Kidney epithelial cell (primary cell): Measurements from ENCODE around the gene ENC1. TPM values are rescaled to one million over a fixed set of nuclear protein-coding genes. Genes with fewer than 3 reads are reported as not detected.

Experiments used
- DNase-seq: peaks from one replicate; pipeline ENCODE4 v3.0.0-alpha.2; 2010; ENCODE audit warnings: low read depth
- H3K27me3 ChIP-seq: 2 replicates; pipeline ENCODE4 v1.6.0; 2011; ENCODE audit warnings: low read length; ENCODE audit not compliant: control insufficient read depth, insufficient read depth
- H3K36me3 ChIP-seq: 2 replicates; pipeline ENCODE4 v1.5.1; 2011; ENCODE audit warnings: low read length; ENCODE audit not compliant: control insufficient read depth, insufficient read depth
- H3K4me3 ChIP-seq: 2 replicates; pipeline ENCODE4 v1.5.1; 2011; ENCODE audit warnings: low read depth, mild to moderate bottlenecking, control low read depth, low read length
- total RNA-seq: library from RNA; depleted of rRNA; stranded (reverse); fragments of >200 nt; gene quantifications from 2 replicates; pipeline ENCODE4 v1.2.3, GENCODE V29; 2015
- TF ChIP-seq, protein P1 (sequence below): IDR thresholded peaks from 2 replicates; pipeline ENCODE4 v1.5.1; 2011; ENCODE audit warnings: mild to moderate bottlenecking, moderate library complexity, low read length, control low read depth, inconsistent platforms; ENCODE audit not compliant: insufficient read depth, poor library complexity, severe bottlenecking

Gene ENC1
- total RNA-seq, 1 donor from 2014 or later: 72.5 TPM

DNA sequence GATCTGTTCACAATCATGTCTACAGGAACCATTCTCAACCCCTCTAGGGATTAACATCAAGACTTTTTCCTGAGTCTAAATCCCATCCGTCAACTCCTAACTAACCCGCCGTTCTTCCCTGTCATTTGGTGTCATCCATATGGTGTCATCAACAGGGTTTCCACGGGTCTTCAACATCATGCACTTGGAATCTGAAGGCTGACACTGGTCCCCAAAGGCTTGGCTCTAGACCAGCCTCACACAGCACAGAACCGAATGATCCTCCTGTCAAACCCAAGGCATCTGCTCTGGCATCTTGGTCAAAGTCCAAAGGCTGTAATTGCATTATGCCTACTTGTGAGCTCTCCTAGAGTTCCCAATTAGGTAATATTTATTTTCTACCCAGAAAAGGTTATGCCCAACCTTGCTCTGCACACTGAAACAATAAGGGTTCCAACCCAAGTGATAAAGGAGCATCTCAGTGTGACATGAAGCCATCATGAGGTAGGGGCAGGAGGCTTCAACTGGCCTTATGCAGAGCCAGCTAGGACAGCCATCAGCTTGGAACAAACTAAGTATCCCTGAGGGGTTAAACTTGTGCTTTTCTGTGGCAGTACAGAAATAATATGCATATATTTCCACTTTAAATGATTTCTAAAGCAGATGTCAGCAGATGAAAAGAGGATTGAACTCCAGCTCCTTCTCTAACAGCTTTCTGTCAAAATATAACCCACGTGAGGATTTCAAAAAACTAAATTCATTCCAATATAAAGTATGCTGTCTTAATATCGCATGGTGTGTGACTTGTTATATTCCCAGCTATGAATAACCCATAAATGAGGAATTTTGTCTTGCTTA, 13.9 kb downstream of the ENC1 start:
- TF ChIP-seq, protein P1, sequence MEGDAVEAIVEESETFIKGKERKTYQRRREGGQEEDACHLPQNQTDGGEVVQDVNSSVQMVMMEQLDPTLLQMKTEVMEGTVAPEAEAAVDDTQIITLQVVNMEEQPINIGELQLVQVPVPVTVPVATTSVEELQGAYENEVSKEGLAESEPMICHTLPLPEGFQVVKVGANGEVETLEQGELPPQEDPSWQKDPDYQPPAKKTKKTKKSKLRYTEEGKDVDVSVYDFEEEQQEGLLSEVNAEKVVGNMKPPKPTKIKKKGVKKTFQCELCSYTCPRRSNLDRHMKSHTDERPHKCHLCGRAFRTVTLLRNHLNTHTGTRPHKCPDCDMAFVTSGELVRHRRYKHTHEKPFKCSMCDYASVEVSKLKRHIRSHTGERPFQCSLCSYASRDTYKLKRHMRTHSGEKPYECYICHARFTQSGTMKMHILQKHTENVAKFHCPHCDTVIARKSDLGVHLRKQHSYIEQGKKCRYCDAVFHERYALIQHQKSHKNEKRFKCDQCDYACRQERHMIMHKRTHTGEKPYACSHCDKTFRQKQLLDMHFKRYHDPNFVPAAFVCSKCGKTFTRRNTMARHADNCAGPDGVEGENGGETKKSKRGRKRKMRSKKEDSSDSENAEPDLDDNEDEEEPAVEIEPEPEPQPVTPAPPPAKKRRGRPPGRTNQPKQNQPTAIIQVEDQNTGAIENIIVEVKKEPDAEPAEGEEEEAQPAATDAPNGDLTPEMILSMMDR: no peak
- no peak overlapping the region for H3K4me3 ChIP-seq
- no peaks in the 10 kb centered on the region for H3K27me3 ChIP-seq
- H3K36me3 ChIP-seq: no peaks in the 10 kb centered on the region
- DNase-seq: no peak

DNA sequence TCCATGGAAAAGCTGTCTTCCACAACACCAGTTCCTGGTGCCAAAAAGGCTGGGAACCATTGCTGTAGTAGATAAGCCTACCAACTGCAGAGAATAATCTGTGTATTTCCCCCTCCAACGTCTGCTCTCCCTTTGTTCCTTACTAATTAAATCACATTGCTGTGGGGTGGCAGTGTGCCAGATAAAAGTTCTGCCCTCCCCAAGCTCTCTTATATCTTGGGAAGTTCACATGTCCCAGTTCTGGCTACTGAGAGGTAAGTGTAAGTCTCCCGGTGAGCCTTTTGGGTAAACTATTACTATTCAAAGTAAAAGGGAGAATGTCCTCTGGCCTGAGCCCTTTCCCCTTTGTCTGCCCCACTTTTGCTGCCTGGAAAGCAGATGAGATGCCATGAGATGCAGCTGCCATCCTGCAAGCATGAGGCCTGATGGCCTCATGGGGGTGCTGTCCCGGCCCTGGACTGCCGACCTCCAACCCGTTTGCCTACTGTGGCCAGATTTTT, 14.7 kb downstream of the ENC1 start:
- H3K4me3 ChIP-seq: no peak overlapping the region
- H3K36me3 ChIP-seq: no peaks in the 10 kb centered on the region
- no peak for DNase-seq
- TF ChIP-seq, protein P1: no peak
- no peaks in the 10 kb centered on the region for H3K27me3 ChIP-seq

DNA sequence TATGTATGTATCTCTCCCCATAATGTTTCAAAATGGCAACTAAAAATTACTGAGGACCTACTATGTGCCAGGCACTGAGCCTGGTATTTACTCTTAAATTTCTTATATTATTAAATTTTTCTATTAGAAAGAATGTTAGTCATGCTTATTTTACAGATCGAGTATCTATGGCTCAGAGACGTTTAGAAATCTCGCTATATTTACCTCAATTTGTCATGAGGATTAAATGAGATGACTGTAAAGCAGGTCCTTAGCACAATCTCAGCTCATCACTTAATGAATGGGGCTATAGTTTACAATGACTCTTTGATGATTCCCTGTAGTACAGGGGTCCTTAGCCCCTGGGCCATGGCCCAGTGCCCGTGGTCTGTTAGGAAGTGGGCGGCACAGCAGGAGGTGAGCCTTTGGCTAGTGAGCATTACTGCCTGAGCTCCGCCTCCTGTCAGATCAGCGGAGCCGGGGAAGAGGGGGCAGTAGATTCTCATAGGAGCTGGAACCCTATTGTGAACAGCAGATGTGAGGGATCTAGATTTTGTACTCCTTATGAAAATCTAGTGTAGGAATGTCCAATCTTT, 15.5 kb downstream of the ENC1 start:
- H3K36me3 ChIP-seq: no peaks in the 10 kb centered on the region
- no peaks in the 10 kb centered on the region for H3K27me3 ChIP-seq
- no peak overlapping the region for H3K4me3 ChIP-seq
- no peak for DNase-seq
- TF ChIP-seq, protein P1: no peak

DNA sequence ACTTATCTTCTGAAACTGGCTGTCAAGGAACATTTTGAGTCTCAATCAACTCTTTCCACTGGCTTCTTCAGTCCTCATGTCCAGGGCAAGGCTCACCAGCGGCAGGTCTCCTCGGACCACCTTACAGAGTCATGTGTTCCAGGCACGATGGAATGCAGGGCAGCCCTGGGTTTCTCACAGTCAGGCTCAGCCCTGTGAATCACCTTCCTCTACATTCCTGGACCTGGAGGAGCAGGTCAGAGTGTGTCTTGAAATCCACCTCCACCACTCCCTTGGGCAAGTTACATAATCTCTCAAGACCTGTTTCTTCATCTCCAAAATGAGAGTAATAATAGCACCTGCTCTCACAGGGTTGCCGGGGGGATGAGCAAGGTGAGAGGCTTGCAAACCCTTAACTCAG, 16.0 kb downstream of the ENC1 start:
- Histone ChIP-seq H3K36me3 (no peaks in the 10 kb centered on the region), H3K27me3 (no peaks in the 10 kb centered on the region), H3K4me3 (no peak overlapping the region)
- TF ChIP-seq, protein P1: no peak
- no peak for DNase-seq

DNA sequence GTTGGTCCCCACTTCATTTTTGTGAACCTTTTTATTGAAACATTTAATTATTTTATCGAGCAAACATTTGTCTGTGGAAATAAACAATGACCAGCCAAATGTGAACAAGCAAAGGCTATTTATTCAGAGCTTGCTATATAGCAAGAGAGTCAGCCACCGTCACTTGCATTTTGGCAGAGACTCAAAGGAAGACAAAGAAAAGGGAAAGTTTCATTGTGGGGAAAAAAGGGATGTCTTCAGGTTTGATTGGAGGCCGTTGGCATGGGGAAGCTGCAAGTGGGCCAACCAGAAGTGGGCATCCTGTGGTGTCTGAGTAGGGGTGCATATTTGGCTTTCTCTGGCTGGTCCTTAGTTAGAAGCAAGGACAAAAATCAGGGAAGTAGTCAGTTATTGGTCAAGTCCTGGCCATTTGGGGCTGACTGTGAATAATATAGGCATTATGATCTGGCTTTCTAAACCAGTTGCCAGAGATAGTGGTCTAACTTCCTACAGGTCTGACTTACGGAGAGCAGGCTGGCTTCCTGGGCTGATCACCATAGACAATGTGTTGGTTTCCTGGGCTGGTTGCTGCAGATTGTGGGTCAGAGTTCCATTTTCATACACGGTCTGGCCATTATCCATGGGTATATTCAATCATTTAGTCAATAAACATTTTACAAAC, 16.6 kb downstream of the ENC1 start:
- no peak for DNase-seq
- TF ChIP-seq, protein P1: no peak
- no peaks in the 10 kb centered on the region for H3K27me3 ChIP-seq
- H3K36me3 ChIP-seq: no peaks in the 10 kb centered on the region
- no peak overlapping the region for H3K4me3 ChIP-seq
